ENCODE data around the gene IL6R.
"Not testable (repeated sequence)": the region's sequence is repeated elsewhere in the genome, so short reads cannot be mapped to it uniquely, and the experiment has no call there.

Gene IL6R

GRCh38 chr1:154485106-154485505 lies 80.0 kb downstream of the IL6R start:
- DNase-seq, result no peak

- no peak for DNase-seq
These were observed 80.9 kb downstream of the IL6R start for GRCh38 chr1:154485910-154486496.

GRCh38 chr1:154486756-154487155 lies 81.6 kb downstream of the IL6R start:
- not testable (repeated sequence) for DNase-seq

GRCh38 chr1:154488922-154489321 lies 83.8 kb downstream of the IL6R start:
- DNase-seq, result no peak

- DNase-seq, result no peak
These were observed 84.6 kb downstream of the IL6R start for GRCh38 chr1:154489695-154490274.

- DNase-seq, result no peak
These were observed 85.2 kb downstream of the IL6R start for GRCh38 chr1:154490317-154490716.

- no peak for DNase-seq
These were observed 87.0 kb downstream of the IL6R start for GRCh38 chr1:154492115-154492514.

GRCh38 chr1:154493276-154493675 lies 88.1 kb downstream of the IL6R start:
- no peak for DNase-seq

GRCh38 chr1:154495496-154496273 lies 90.5 kb downstream of the IL6R start:
- DNase-seq, result no peak

- DNase-seq, result no peak
These were observed 91.2 kb downstream of the IL6R start for GRCh38 chr1:154496383-154496782.

- no peak for DNase-seq
These were observed 92.1 kb downstream of the IL6R start for GRCh38 chr1:154497026-154497806.

GRCh38 chr1:154499446-154499845 lies 94.3 kb downstream of the IL6R start:
- no peak for DNase-seq

GRCh38 chr1:154500533-154500932 lies 95.4 kb downstream of the IL6R start:
- DNase-seq, result no peak

- DNase-seq, result no peak
These were observed 96.4 kb downstream of the IL6R start for GRCh38 chr1:154501423-154502065.

GRCh38 chr1:154502066-154502743 lies 97.1 kb downstream of the IL6R start, which contains the start of the genes SHE and TDRD10:
SHE (minus strand) TSS chr1:154502412; CDS start chr1:154502026, 386 bp downstream.
TDRD10 (plus strand) TSS chr1:154502219; CDS start chr1:154506904, 4,685 bp downstream.
- no peak for DNase-seq

GRCh38 chr1:154502744-154503115 lies 97.6 kb downstream of the IL6R start:
- no peak for DNase-seq

GRCh38 chr1:154503898-154504297 lies 98.8 kb downstream of the IL6R start:
- DNase-seq, result no peak

- no peak for DNase-seq
These were observed 107.6 kb downstream of the IL6R start for GRCh38 chr1:154512760-154513159.

- no peak for DNase-seq
These were observed 109.0 kb downstream of the IL6R start for GRCh38 chr1:154514066-154514553.

- no peak for DNase-seq
These were observed 112.5 kb downstream of the IL6R start for GRCh38 chr1:154517661-154518060.

All from NCI-H187 treated with DMSO at 0.1 percent for 48 hours (cell line).